GM23338 (cell line): ENCODE results near the gene ACAD9.

Experiments
- CREB1 ChIP-seq: fragments of 250-450 bp; sonication (Bioruptor Pico); IDR thresholded peaks from 2 replicates; pipeline ENCODE4 v1.5.0; 2020; ENCODE audit warnings: low read depth, mild to moderate bottlenecking, moderate library complexity
- EZH2 ChIP-seq: fragments of 200-600 bp; sonication (generic); IDR thresholded peaks from one replicate; pipeline ENCODE4 v1.8.0; 2017; ENCODE audit warnings: antibody characterized with exemption, mild to moderate bottlenecking, low read depth; ENCODE audit not compliant: unreplicated experiment
- EZH2phosphoT487 ChIP-seq: fragments of 200-600 bp; sonication (generic); IDR thresholded peaks from one replicate; pipeline ENCODE4 v1.8.1; 2018; ENCODE audit warnings: antibody characterized with exemption; ENCODE audit not compliant: unreplicated experiment
- JUNB ChIP-seq: IDR thresholded peaks from one replicate; pipeline ENCODE4 v1.6.1; 2016; ENCODE audit warnings: antibody characterized with exemption; ENCODE audit not compliant: unreplicated experiment
- NANOG ChIP-seq: IDR thresholded peaks from 2 replicates; pipeline ENCODE4 v1.6.1; 2016; ENCODE audit warnings: antibody characterized with exemption, borderline replicate concordance
- POLR2AphosphoS5 ChIP-seq: IDR thresholded peaks from 2 replicates; pipeline ENCODE4 v1.6.1; 2016; ENCODE audit warnings: antibody characterized with exemption, low read depth
- STAT1 ChIP-seq: IDR thresholded peaks from one replicate; pipeline ENCODE4 v1.6.1; 2016; ENCODE audit warnings: antibody characterized with exemption; ENCODE audit not compliant: unreplicated experiment
- ZNF114 ChIP-seq: fragments of 250-450 bp; sonication (Bioruptor Pico); IDR thresholded peaks from 2 replicates; pipeline ENCODE4 v1.5.0; 2020; ENCODE audit warnings: mild to moderate bottlenecking, moderate library complexity
- ZNF331 ChIP-seq: fragments of 250-450 bp; sonication (Bioruptor Pico); IDR thresholded peaks from 2 replicates; pipeline ENCODE4 v1.5.0; 2020; ENCODE audit warnings: low read depth, mild to moderate bottlenecking, moderate library complexity
- TF ChIP-seq, protein P1 (sequence below), 2 experiments: fragments of 200-600 bp in 1 of 2; sonication (generic) in 1 of 2; conservative IDR thresholded peaks; 2 replicates each; pipeline versions ENCODE4 v1.5.1 to v1.6.1; 2016 to 2017; ENCODE audit warnings: antibody characterized with exemption in 2 of 2, low read depth in 2 of 2, mild to moderate bottlenecking in 2 of 2, moderate library complexity in 1 of 2
- TF ChIP-seq, protein P2 (sequence below): IDR thresholded peaks from 2 replicates; pipeline ENCODE4 v1.6.1; 2016; ENCODE audit warnings: antibody characterized with exemption
- TF ChIP-seq, protein P3 (sequence below): IDR thresholded peaks from one replicate; pipeline ENCODE4 v1.6.1; 2018; ENCODE audit warnings: antibody characterized with exemption; ENCODE audit not compliant: unreplicated experiment

DNA sequence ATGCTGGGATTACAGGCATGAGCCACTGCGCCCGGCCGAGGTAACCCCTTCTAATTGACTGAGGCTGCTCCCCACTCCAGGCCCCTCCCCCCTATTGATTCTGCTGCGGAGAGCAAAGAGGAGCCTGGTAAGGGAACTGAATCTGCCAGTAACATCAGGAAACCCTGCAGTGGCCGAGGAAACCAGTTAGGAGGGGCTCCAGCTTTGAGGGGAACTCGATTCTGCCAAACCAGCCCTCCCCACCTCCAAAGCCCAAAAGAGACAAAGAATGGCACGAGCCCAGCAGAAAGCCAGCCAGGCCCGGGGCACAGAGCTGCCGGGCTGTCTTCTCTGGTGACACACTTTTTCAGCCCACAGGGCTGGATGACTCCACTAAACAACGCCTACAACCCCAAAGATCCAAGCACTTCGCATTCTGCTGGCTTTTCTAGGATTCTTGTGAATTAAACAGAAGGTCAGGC, 15.0 kb upstream of the ACAD9 start:
- TF ChIP-seq, protein P1, sequence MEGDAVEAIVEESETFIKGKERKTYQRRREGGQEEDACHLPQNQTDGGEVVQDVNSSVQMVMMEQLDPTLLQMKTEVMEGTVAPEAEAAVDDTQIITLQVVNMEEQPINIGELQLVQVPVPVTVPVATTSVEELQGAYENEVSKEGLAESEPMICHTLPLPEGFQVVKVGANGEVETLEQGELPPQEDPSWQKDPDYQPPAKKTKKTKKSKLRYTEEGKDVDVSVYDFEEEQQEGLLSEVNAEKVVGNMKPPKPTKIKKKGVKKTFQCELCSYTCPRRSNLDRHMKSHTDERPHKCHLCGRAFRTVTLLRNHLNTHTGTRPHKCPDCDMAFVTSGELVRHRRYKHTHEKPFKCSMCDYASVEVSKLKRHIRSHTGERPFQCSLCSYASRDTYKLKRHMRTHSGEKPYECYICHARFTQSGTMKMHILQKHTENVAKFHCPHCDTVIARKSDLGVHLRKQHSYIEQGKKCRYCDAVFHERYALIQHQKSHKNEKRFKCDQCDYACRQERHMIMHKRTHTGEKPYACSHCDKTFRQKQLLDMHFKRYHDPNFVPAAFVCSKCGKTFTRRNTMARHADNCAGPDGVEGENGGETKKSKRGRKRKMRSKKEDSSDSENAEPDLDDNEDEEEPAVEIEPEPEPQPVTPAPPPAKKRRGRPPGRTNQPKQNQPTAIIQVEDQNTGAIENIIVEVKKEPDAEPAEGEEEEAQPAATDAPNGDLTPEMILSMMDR (conservative IDR thresholded peaks at IDR 0.05; ENCODE audit: low read depth in 2 of 2), result no peak
- no peak for TF ChIP-seq CREB1 (CRISPR knock-in tag)
- no peak for TF ChIP-seq EZH2phosphoT487
- TF ChIP-seq, protein P2, sequence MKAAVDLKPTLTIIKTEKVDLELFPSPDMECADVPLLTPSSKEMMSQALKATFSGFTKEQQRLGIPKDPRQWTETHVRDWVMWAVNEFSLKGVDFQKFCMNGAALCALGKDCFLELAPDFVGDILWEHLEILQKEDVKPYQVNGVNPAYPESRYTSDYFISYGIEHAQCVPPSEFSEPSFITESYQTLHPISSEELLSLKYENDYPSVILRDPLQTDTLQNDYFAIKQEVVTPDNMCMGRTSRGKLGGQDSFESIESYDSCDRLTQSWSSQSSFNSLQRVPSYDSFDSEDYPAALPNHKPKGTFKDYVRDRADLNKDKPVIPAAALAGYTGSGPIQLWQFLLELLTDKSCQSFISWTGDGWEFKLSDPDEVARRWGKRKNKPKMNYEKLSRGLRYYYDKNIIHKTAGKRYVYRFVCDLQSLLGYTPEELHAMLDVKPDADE, result no peak
- no peak for TF ChIP-seq POLR2AphosphoS5
- no peak for TF ChIP-seq JUNB
- TF ChIP-seq EZH2, result no peak
- no peak for TF ChIP-seq ZNF114 (CRISPR knock-in tag)
- TF ChIP-seq, protein P3, sequence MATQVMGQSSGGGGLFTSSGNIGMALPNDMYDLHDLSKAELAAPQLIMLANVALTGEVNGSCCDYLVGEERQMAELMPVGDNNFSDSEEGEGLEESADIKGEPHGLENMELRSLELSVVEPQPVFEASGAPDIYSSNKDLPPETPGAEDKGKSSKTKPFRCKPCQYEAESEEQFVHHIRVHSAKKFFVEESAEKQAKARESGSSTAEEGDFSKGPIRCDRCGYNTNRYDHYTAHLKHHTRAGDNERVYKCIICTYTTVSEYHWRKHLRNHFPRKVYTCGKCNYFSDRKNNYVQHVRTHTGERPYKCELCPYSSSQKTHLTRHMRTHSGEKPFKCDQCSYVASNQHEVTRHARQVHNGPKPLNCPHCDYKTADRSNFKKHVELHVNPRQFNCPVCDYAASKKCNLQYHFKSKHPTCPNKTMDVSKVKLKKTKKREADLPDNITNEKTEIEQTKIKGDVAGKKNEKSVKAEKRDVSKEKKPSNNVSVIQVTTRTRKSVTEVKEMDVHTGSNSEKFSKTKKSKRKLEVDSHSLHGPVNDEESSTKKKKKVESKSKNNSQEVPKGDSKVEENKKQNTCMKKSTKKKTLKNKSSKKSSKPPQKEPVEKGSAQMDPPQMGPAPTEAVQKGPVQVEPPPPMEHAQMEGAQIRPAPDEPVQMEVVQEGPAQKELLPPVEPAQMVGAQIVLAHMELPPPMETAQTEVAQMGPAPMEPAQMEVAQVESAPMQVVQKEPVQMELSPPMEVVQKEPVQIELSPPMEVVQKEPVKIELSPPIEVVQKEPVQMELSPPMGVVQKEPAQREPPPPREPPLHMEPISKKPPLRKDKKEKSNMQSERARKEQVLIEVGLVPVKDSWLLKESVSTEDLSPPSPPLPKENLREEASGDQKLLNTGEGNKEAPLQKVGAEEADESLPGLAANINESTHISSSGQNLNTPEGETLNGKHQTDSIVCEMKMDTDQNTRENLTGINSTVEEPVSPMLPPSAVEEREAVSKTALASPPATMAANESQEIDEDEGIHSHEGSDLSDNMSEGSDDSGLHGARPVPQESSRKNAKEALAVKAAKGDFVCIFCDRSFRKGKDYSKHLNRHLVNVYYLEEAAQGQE, result no peak
- no peak for TF ChIP-seq ZNF331
- TF ChIP-seq NANOG, result no peak
- TF ChIP-seq STAT1, result no peak
